OCI-LY3 (cell line): Measurements from ENCODE around the gene HDAC4.

Experiments
- H2AFZ ChIP-seq: fragments of 200-600, 300-600 bp; shearing (Covaris generic); 2 replicates; pipeline ENCODE4 v1.6.0; 2014; ENCODE audit warnings: antibody characterized with exemption, low read depth, low read length
- H3K27ac ChIP-seq: fragments of 200-600, 300-600 bp; sonication (generic); 2 replicates; pipeline ENCODE4 v1.5.1; 2014; ENCODE audit warnings: mild to moderate bottlenecking, low read length, moderate library complexity, mixed read lengths
- H3K27me3 ChIP-seq: fragments of 200-600, 300-600 bp; sonication (generic); 2 replicates; pipeline ENCODE4 v1.6.1; 2014; ENCODE audit warnings: low read depth, low read length, mixed read lengths
- H3K36me3 ChIP-seq: fragments of 200-600, 300-600 bp; sonication (generic); replicated peaks from 2 replicates; pipeline ENCODE3; 2014; ENCODE audit warnings: low read depth, low read length, mixed read lengths
- H3K4me1 ChIP-seq: fragments of 300-600, 200-600 bp; sonication (generic); 2 replicates; pipeline ENCODE4 v1.6.1; 2014; ENCODE audit warnings: low read length, mixed read lengths
- H3K4me2 ChIP-seq: fragments of 200-600, 300-600 bp; sonication (generic); 2 replicates; pipeline ENCODE4 v1.6.1; 2014; ENCODE audit warnings: low read length, mixed read lengths
- H3K4me3 ChIP-seq: fragments of 300-600, 200-600 bp; sonication (generic); 2 replicates; pipeline ENCODE4 v1.5.1; 2014; ENCODE audit warnings: antibody characterized with exemption, mild to moderate bottlenecking, low read length, moderate library complexity
- H3K79me2 ChIP-seq: fragments of 300-600, 200-600 bp; shearing (Covaris generic); 2 replicates; pipeline ENCODE4 v1.6.1; 2014; ENCODE audit warnings: mild to moderate bottlenecking, low read length, mixed read lengths
- H3K9ac ChIP-seq: fragments of 300-600, 200-600 bp; shearing (Covaris generic); 2 replicates; pipeline ENCODE4 v1.6.0; 2014; ENCODE audit warnings: mild to moderate bottlenecking, low read length, moderate library complexity
- H3K9me3 ChIP-seq: fragments of 200-600, 300-600 bp; shearing (Covaris generic); 2 replicates; pipeline ENCODE4 v1.6.1; 2014; ENCODE audit warnings: low read length, mixed read lengths; ENCODE audit not compliant: insufficient read depth
- H4K20me1 ChIP-seq: fragments of 200-600, 300-600 bp; sonication (generic); 2 replicates; pipeline ENCODE4 v1.6.1; 2016; ENCODE audit warnings: low read length, mixed read lengths; ENCODE audit not compliant: insufficient read depth
- EZH2phosphoT487 ChIP-seq: fragments of 200-600 bp; shearing (Covaris generic); IDR thresholded peaks from 2 replicates; pipeline ENCODE4 v1.6.1; 2018; ENCODE audit warnings: antibody characterized with exemption, mixed run types, low read depth
- TF ChIP-seq, protein P1 (sequence below): fragments of 200-600, 300-600 bp; sonication (generic); IDR thresholded peaks from 2 replicates; pipeline ENCODE4 v1.5.1; 2014; ENCODE audit warnings: antibody characterized with exemption, low read length, low read depth

The HDAC4 gene

DNA sequence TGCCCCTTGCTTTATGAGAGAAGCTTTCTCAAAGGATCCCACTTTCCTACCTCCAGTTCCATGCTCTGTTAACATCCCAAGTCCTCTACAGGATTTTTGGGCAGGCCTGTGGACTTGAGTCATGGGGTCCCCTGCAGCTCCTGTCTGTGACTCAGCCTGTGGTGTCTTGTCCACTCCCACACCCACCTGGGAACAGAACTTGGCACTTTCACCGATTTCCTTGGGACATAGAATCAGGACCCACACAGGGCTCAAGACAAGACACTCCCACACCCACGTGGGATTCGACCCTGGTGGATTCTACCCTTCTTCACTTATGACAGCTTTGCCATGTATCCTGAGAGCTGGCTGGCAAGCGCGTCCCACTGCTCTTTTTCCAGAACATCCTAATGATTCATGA lies 30.7 kb upstream of the HDAC4 start:
- no peak overlapping the region for H3K27ac ChIP-seq
- H3K9ac ChIP-seq, result no peak overlapping the region
- no peak overlapping the region for H3K4me3 ChIP-seq
- H3K36me3 ChIP-seq, result no peaks in the 10 kb centered on the region
- H3K4me2 ChIP-seq, result no peak overlapping the region
- peaks cover 5% of the 10 kb centered on the region; the same call in 1 of the 2 replicates for H3K27me3 ChIP-seq
- no peak overlapping the region for H2AFZ ChIP-seq
- no peaks in the 10 kb centered on the region for H3K9me3 ChIP-seq
- H3K79me2 ChIP-seq, result no peaks in the 10 kb centered on the region
- TF ChIP-seq, protein P1, sequence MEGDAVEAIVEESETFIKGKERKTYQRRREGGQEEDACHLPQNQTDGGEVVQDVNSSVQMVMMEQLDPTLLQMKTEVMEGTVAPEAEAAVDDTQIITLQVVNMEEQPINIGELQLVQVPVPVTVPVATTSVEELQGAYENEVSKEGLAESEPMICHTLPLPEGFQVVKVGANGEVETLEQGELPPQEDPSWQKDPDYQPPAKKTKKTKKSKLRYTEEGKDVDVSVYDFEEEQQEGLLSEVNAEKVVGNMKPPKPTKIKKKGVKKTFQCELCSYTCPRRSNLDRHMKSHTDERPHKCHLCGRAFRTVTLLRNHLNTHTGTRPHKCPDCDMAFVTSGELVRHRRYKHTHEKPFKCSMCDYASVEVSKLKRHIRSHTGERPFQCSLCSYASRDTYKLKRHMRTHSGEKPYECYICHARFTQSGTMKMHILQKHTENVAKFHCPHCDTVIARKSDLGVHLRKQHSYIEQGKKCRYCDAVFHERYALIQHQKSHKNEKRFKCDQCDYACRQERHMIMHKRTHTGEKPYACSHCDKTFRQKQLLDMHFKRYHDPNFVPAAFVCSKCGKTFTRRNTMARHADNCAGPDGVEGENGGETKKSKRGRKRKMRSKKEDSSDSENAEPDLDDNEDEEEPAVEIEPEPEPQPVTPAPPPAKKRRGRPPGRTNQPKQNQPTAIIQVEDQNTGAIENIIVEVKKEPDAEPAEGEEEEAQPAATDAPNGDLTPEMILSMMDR, result no peak
- no peak for TF ChIP-seq EZH2phosphoT487
- H4K20me1 ChIP-seq, result no peaks in the 10 kb centered on the region
- H3K4me1 ChIP-seq, result no peaks in the 10 kb centered on the region

DNA sequence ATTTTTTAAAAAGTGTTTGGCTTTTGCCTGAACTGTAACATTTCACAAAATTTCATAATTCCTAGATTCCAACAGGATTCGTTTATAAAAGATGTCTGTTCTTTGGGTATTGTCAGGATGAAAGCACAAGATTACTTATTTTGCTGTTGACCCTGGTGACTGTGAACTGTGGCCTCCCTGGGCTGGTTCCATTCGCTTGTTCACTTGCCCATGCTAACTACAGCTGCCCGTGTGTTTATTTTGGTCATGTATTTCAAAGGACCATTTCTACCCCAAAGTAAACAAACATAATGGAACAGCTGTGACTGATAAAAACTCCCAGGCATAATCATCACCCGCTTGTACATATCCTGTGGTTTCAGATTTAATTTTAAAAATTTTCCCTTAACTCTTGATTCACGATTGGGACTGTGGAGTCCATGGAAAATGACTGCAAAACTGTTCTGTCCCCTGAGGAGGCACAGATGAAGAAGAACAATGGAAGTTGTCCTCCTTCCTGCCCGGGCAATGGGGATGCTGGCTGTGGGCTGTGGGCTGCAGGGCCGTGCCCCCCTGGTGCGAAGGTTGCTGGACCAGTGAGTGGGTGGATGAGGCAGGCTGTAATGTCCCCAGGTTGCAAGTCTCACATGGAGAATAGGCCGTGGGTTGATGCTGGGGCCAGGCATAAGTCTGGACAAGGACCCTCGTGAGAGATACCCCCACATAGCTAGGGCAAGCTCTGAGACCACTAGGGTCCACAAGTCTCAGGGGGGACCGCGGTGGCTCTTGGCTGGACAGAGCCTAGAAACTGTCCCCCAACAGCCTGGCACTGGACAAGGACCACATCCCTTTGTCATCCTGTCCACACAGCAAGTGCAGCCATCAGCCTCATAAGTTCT lies 28.9 kb upstream of the HDAC4 start:
- Histone ChIP-seq H2AFZ (no peak overlapping the region), H3K27me3 (peaks cover 5% of the 10 kb centered on the region; the same call in 1 of the 2 replicates), H3K4me2 (no peak overlapping the region), H3K36me3 (no peaks in the 10 kb centered on the region), H3K4me3 (no peak overlapping the region), H3K79me2 (no peaks in the 10 kb centered on the region), H3K4me1 (no peaks in the 10 kb centered on the region), H4K20me1 (no peaks in the 10 kb centered on the region), H3K9ac (no peak overlapping the region), H3K9me3 (no peaks in the 10 kb centered on the region), H3K27ac (no peak overlapping the region)
- TF ChIP-seq, protein P1, result no peak
- no peak for TF ChIP-seq EZH2phosphoT487

DNA sequence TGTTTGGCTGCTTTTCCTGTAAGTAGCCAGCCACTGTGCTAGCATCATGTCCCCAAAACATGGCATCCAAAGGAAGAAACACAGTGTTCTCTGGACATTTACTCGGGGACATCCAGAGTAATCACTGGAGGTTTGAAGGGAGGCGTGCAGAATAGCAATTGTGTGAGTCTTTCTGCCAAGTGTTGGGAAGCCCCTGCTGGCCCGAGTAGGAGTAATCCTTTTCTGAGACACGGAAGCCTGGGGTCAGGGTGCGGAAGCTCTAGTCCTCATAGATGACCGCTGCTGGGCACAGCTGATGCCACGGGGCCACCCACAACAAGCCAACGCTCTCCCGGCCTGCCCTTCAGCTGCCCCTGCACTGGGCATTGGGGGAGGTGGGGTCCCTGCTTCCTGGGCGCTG lies 24.8 kb upstream of the HDAC4 start:
- Histone ChIP-seq H2AFZ (no peak overlapping the region), H3K9me3 (no peaks in the 10 kb centered on the region), H3K4me2 (no peak overlapping the region), H3K36me3 (no peaks in the 10 kb centered on the region), H4K20me1 (no peaks in the 10 kb centered on the region), H3K27me3 (no peaks in the 10 kb centered on the region; the same call in 1 of the 2 replicates), H3K27ac (no peak overlapping the region), H3K4me1 (no peaks in the 10 kb centered on the region), H3K79me2 (no peaks in the 10 kb centered on the region), H3K4me3 (no peak overlapping the region), H3K9ac (no peak overlapping the region)
- no peak for TF ChIP-seq EZH2phosphoT487
- TF ChIP-seq, protein P1, result no peak

DNA sequence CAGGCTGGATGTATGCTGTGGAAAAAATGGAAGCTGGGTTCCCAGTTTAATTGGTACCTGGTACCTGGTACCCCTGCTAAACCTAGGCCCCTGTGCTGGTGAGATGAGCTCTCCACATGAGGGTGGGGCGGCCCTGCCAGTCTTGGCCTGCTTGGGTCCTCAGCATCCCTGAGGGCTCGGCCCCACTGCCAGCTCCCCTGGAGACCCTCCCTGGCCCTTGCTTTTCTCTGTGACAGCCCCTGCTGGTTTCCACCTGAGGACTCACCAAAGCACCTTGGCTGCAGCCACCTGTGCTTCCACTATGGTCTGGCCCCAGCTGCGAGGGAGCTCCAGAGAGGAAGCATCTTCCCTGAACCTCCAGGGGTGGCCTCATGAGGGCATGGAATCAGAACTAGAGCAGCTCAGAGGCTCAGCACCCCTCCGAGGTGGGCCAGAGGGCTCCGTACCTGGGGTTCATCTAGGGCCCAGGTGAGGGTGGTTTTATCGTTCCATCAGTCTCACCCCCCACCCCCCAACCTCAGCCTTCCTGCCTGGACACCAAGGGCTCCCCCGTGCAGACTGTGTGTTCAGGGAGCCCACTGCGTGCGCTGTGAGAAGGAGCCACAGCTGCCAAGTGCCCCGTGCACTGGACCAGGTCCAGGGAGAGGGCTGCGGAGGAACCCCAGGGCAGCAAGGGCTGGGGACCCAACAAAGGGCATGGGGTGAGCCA lies 23.7 kb upstream of the HDAC4 start:
- Histone ChIP-seq H3K4me1 (no peaks in the 10 kb centered on the region), H3K79me2 (no peaks in the 10 kb centered on the region), H3K36me3 (no peaks in the 10 kb centered on the region), H3K27ac (no peak overlapping the region), H3K4me3 (no peak overlapping the region), H2AFZ (no peak overlapping the region), H3K9me3 (no peaks in the 10 kb centered on the region), H3K27me3 (no peaks in the 10 kb centered on the region; the same call in none of the 2 replicates), H4K20me1 (no peaks in the 10 kb centered on the region), H3K4me2 (no peak overlapping the region), H3K9ac (no peak overlapping the region)
- TF ChIP-seq, protein P1, result no peak
- TF ChIP-seq EZH2phosphoT487, result no peak
